ENCODE data around the gene PRRT1. TPM values are rescaled to one million over a fixed set of nuclear protein-coding genes. Genes with fewer than 3 reads are reported as not detected.
A peak's percentile ranks its signal among the peaks of the same experiment; 100 is the strongest.

PRRT1 gene
- total RNA-seq, 1 donor from 2014 or later = 0.46 TPM

GRCh38 chr6:32178547-32179440 is 27.1 kb upstream of the PRRT1 start:
- intact Hi-C loops (cut with DNase I) = loop anchor here (1.0 to 10.0 kb wide), 2 partner anchors 17 to 514 kb away; partner anchors contain the start of genes C6orf47, CSNK2B, GPANK1 and LY6G5B
- ATAC-seq (no peak), DNase-seq (ENCODE audit: missing footprints) (no peak)

GRCh38 chr6:32177788-32178546 is 26.2 kb upstream of the PRRT1 start, which contains the start of gene RNF5:
TSS of gene RNF5 (plus strand) at chr6:32178405. CDS start at chr6:32178512, 107 bp downstream.
- ATAC-seq = peak; percentile 88
- DNase-seq (ENCODE audit: missing footprints) = peak; percentile 96
- intact Hi-C loops (cut with DNase I) = loop anchor here (1.0 to 10.0 kb wide), 3 partner anchors 17 to 513 kb away; partner anchors contain the start of genes ATF6B, C6orf47, CSNK2B and GPANK1

GRCh38 chr6:32177183-32177787 is 25.5 kb upstream of the PRRT1 start:
- DNase-seq (ENCODE audit: missing footprints) (no peak), ATAC-seq (peak; percentile 13)
- intact Hi-C loops (cut with DNase I) = loop anchor here (2.0 to 10.0 kb wide), 2 partner anchors 48 to 512 kb away; partner anchors contain the start of genes ATF6B, C6orf47, CSNK2B and GPANK1

GRCh38 chr6:32176476-32177182 is 24.9 kb upstream of the PRRT1 start:
- intact Hi-C loops (cut with DNase I) = loop anchor here (1.0 to 10.0 kb wide), 3 partner anchors 22 to 512 kb away; partner anchors contain the start of genes ATF6B, C6orf47, CSNK2B and GPANK1
- no peak for DNase-seq (ENCODE audit: missing footprints)
- ATAC-seq = no peak

DNA sequence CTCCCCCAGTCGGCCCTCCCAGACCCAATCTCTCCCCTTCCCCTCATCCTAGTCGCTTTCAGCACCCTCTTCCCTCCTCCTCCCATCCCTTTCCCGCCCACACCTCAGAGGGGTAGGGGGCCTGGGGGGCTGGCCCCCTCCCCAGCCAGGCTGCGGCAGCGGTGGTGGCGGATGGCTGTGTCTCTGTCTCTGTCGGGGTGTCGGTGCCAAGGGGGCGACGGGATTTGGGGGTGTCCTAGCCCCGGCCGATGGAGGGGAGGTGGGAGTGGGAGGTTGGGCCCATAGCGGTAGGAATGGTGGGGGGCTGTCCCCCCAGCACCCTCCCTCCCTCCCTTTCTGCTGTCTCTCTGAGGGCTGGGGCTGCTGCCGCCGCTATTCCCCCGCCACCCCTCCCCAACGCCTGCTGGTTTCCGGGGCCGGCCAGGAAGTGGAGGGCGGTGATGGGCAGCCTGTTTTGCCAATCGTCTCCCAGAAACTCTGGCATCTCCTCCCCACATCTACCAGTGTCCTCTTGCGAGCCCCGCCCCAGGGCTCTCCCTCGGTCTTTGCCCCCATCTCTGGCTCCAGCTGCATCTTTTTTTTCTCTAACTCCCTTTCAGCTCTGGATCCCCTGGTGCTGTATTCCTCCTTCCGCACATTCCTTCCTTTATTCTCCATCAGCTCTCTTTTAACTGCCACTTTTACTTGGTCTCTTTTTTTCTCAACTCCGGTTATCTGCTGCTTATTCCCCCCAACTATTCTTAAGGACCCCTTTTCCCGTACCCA is 24.2 kb upstream of the PRRT1 start, which contains the start of gene AGPAT1:
AGPAT1 (minus strand) TSS at position 374 of the 765 bp plus-strand sequence. CDS start 4,588 bp downstream, outside the sequence.
- intact Hi-C loops (cut with DNase I) = loop anchor here (1.0 to 10.0 kb wide), 3 partner anchors 22 to 511 kb away; partner anchors contain the start of genes ATF6B, C6orf47, CSNK2B and GPANK1
- ATAC-seq = peak; percentile 73

DNA sequence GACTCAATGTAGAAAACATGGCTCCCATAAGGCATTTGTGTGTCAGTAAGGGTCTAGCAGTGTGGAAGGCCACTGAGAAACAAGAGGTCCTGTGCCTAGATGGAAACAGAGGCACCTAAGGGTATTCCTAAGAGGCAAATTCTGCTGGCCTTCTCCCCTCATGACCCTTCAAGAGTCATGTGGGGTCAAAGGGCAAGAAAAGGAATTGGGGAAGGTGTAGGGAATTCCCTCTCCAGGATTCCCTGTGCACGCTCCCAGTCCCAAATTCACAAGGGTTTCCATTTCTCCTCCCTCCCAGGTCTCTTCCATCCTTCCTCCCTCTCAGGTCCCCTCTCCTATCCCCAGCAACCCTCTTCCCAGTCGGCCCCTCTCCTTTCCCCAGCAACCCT is 23.6 kb upstream of the PRRT1 start:
- intact Hi-C loops (cut with DNase I) = loop anchor here (10.0 kb wide), 1 partner anchor 511 kb away; the partner anchor contains the start of genes C6orf47, CSNK2B, GPANK1 and LY6G5B
- DNase-seq (ENCODE audit: missing footprints) = no peak

More for the DNA sequence above, 24.2 kb upstream of the PRRT1 start, which contains the start of gene AGPAT1:
- DNase-seq (ENCODE audit: missing footprints) = peak; percentile 98

GRCh38 chr6:32174416-32174815 is 22.7 kb upstream of the PRRT1 start:
- intact Hi-C loops (cut with DNase I) = loop anchor here (10.0 kb wide), 1 partner anchor 510 kb away; the partner anchor contains the start of genes C6orf47, CSNK2B, GPANK1 and LY6G5B
- ATAC-seq = no peak
- no peak for DNase-seq (ENCODE audit: missing footprints)

More for the DNA sequence above, 23.6 kb upstream of the PRRT1 start:
- ATAC-seq = no peak

- no peak for ATAC-seq
- intact Hi-C loops (cut with DNase I) = loop anchor here (10.0 kb wide), 1 partner anchor 508 kb away; the partner anchor contains the start of genes C6orf47, CSNK2B, GPANK1 and LY6G5B
- no peak for DNase-seq (ENCODE audit: missing footprints)
Measured at GRCh38 chr6:32173051-32173727, 21.4 kb upstream of the PRRT1 start.

DNA sequence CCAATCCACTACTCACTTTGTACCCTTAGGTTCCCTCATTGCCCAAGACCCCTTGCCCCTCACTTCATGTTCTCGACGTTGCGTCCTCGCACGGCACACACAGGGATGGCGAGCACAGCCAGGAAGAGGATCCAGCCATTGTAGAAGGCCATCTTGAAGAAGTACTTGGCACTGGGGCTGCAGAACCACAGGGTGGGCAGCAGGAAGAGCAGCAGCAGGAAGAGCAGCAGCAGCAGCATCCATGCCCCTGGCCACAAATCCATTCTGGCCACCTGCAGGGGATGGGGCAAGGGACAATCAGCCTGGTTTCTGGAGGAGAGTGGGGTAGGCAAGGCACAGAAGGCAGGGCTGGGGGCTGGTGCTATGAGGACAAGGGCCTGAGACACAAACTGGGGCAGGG is 19.5 kb upstream of the PRRT1 start:
- intact Hi-C loops (cut with DNase I) = loop anchor here (10.0 kb wide), 1 partner anchor 506 kb away; the partner anchor contains the start of genes C6orf47, CSNK2B, GPANK1 and LY6G5B
- DNase-seq (ENCODE audit: missing footprints) (no peak), ATAC-seq (no peak)

DNA sequence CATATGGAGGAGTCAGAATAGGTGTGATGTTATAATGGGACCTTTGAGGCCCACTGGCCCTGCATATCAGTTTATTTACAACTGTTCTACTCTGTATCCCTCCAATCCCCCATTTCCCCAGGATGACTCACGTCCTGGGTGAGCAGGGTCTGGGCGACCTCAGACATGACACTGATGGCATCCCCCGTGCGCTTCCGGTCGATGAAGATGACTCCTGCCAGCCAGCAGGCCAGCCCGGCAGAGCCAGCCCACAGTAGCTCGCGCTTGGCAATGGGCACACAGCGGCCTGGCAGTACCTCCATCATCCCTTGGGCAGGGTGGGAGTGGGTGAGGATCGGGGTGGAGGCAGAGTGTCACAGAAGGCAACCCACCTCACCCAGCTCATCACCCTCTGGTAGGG is 18.6 kb upstream of the PRRT1 start:
- intact Hi-C loops (cut with DNase I) = loop anchor here (10.0 kb wide), 1 partner anchor 505 kb away; the partner anchor contains the start of genes C6orf47, CSNK2B, GPANK1 and LY6G5B
- no peak for DNase-seq (ENCODE audit: missing footprints)
- no peak for ATAC-seq

GRCh38 chr6:32168807-32169591 is 17.3 kb upstream of the PRRT1 start:
- ATAC-seq (no peak), DNase-seq (ENCODE audit: missing footprints) (no peak)
- intact Hi-C loops (cut with DNase I) = no loop called here

DNA sequence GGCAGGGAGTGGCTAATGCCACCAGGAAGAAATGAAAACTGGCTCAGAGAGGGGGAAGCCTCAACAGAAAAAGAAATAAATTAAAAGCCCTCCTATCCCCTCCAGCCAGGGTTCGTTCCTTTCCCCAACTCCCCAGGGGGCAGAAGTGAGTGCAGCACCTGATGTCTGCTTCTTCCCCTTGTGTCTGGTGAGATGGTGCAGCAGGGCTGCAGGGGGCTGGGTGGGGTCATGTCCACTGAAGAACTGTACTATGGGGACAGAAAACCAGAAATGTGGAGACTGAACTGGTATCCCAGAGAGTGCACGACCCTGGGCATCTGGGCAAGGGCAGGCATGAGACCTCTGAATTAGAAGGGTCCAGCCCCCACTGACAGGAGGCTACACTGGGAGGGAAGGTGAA is 16.6 kb upstream of the PRRT1 start:
- DNase-seq (ENCODE audit: missing footprints) (no peak), ATAC-seq (no peak)
- intact Hi-C loops (cut with DNase I) = no loop called here

- DNase-seq (ENCODE audit: missing footprints) = no peak
- intact Hi-C loops (cut with DNase I) = no loop called here
- ATAC-seq = no peak
Measured at GRCh38 chr6:32167761-32168262, 16.1 kb upstream of the PRRT1 start.

DNA sequence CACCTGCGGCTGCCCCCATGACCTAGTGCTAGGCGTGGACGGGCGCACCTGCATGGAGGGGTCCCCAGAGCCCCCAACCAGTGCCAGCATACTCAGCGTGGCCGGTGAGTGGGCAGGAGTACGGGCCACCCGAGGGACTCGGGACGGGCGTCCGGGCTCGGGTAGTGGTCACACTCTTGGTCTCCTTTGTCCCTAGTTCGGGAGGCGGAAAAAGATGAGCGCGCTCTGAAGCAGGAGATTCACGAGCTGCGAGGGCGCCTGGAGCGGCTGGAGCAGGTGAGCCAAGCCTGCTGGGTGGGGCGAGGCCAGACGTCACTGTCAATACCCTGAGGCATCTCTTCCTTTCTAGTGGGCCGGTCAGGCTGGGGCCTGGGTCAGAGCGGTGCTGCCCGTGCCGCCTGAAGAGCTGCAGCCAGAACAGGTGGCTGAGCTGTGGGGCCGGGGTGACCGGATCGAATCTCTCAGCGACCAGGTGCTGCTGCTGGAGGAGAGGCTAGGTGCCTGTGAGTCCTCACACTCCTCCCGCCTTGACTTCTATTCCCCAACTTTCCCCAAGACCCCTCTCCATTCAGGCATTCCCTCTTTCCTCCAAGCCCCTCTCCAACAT is 15.5 kb upstream of the PRRT1 start:
- DNase-seq (ENCODE audit: missing footprints) (no peak), ATAC-seq (no peak)
- intact Hi-C loops (cut with DNase I) = no loop called here

Data from Right ventricle myocardium inferior (tissue), 1 donor.